IPS DF 6.9 (cell line): Measurements from ENCODE around the gene IFITM10.

Experiments used
- DNase-seq: peaks from one replicate; pipeline ENCODE4 v3.0.0-alpha.2; 2013; ENCODE audit warnings: low read depth, low spot score
- H3K27ac ChIP-seq: one replicate; pipeline ENCODE4 v1.5.1; 2013; ENCODE audit warnings: low read length, control low read depth
- H3K27me3 ChIP-seq: 2 replicates; pipeline ENCODE4 v1.6.1; 2013; ENCODE audit warnings: mild to moderate bottlenecking, low read length; ENCODE audit not compliant: control insufficient read depth, insufficient read depth
- H3K36me3 ChIP-seq: 2 replicates; pipeline ENCODE4 v1.6.1; 2013; ENCODE audit warnings: low read length; ENCODE audit not compliant: control insufficient read depth, insufficient read depth
- H3K4me1 ChIP-seq: 2 replicates; pipeline ENCODE4 v1.6.1; 2013; ENCODE audit warnings: low read length; ENCODE audit not compliant: control insufficient read depth, insufficient read depth
- H3K4me3 ChIP-seq: 2 replicates; pipeline ENCODE4 v1.5.1; 2013; ENCODE audit warnings: mild to moderate bottlenecking, low read length
- H3K9me3 ChIP-seq: 2 replicates; pipeline ENCODE4 v1.6.1; 2013; ENCODE audit warnings: low read length, inconsistent platforms; ENCODE audit not compliant: control insufficient read depth, insufficient read depth
- WGBS: extraction: QIAGEN DNeasy Blood & Tissue Kit; methylation state at CpG from one replicate; pipeline ENCODE4 v1.1.7; 2013; ENCODE audit warnings: mixed read lengths, missing lambda C conversion rate; ENCODE audit not compliant: insufficient read length, insufficient coverage; 5-methylcytosine and 5-hydroxymethylcytosine counted together

The IFITM10 gene

GRCh38 chr11:1761857-1762536 lies 11.6 kb upstream of the IFITM10 start:
- Histone ChIP-seq H3K9me3 (no peaks in the 10 kb centered on the region), H3K27me3 (no peaks in the 10 kb centered on the region), H3K4me3 (no peak overlapping the region), H3K4me1 (peaks cover 3% of the 10 kb centered on the region), H3K36me3 (peaks cover 21% of the 10 kb centered on the region), H3K27ac (no peak overlapping the region)
- DNase-seq: no peak
- no CpG with 5 or more reads among the region's 12 CpGs for WGBS

- H3K27me3 ChIP-seq: no peaks in the 10 kb centered on the region
- no peaks in the 10 kb centered on the region for H3K9me3 ChIP-seq
- peaks cover 25% of the 10 kb centered on the region for H3K36me3 ChIP-seq
- no CpG with 5 or more reads among the region's 28 CpGs for WGBS
- H3K4me1 ChIP-seq: peaks cover 3% of the 10 kb centered on the region
- no peak for DNase-seq
- H3K27ac ChIP-seq: no peak overlapping the region
- H3K4me3 ChIP-seq: no peak overlapping the region
Observed at GRCh38 chr11:1761110-1761856, 10.9 kb upstream of the IFITM10 start.

GRCh38 chr11:1760351-1761109 lies 10.1 kb upstream of the IFITM10 start:
- no CpG with 5 or more reads among the region's 23 CpGs for WGBS
- H3K27ac ChIP-seq: no peak overlapping the region

GRCh38 chr11:1759851-1760220 lies 9.4 kb upstream of the IFITM10 start:
- no peaks in the 10 kb centered on the region for H3K9me3 ChIP-seq
- no peak overlapping the region for H3K4me3 ChIP-seq
- DNase-seq: no peak
- H3K27ac ChIP-seq: no peak overlapping the region
- no peaks in the 10 kb centered on the region for H3K27me3 ChIP-seq
- WGBS: no CpG with 5 or more reads among the region's 5 CpGs
- H3K36me3 ChIP-seq: peaks cover 30% of the 10 kb centered on the region
- H3K4me1 ChIP-seq: peaks cover 3% of the 10 kb centered on the region

More at GRCh38 chr11:1760351-1761109, 10.1 kb upstream of the IFITM10 start:
- H3K27me3 ChIP-seq: no peaks in the 10 kb centered on the region
- H3K4me1 ChIP-seq: peaks cover 3% of the 10 kb centered on the region
- H3K4me3 ChIP-seq: no peak overlapping the region
- no peaks in the 10 kb centered on the region for H3K9me3 ChIP-seq
- no peak for DNase-seq
- peaks cover 30% of the 10 kb centered on the region for H3K36me3 ChIP-seq

GRCh38 chr11:1759151-1759850 lies 8.9 kb upstream of the IFITM10 start:
- DNase-seq: no peak
- Histone ChIP-seq H3K27me3 (no peaks in the 10 kb centered on the region), H3K4me3 (no peak overlapping the region), H3K27ac (no peak overlapping the region), H3K36me3 (peaks cover 30% of the 10 kb centered on the region), H3K9me3 (no peaks in the 10 kb centered on the region), H3K4me1 (peaks cover 3% of the 10 kb centered on the region)
- WGBS: no CpG with 5 or more reads among the region's 23 CpGs

GRCh38 chr11:1758611-1759150 lies 8.3 kb upstream of the IFITM10 start:
- Histone ChIP-seq H3K9me3 (no peaks in the 10 kb centered on the region), H3K27ac (no peak overlapping the region), H3K4me1 (peaks cover 3% of the 10 kb centered on the region), H3K27me3 (no peaks in the 10 kb centered on the region), H3K36me3 (peaks cover 30% of the 10 kb centered on the region), H3K4me3 (no peak overlapping the region)
- WGBS: no CpG with 5 or more reads among the region's 21 CpGs
- DNase-seq: no peak

- Histone ChIP-seq H3K4me3 (no peak overlapping the region), H3K4me1 (peaks cover 3% of the 10 kb centered on the region), H3K27me3 (no peaks in the 10 kb centered on the region), H3K9me3 (no peaks in the 10 kb centered on the region), H3K27ac (no peak overlapping the region), H3K36me3 (peaks cover 33% of the 10 kb centered on the region)
- DNase-seq: no peak
- no CpG with 5 or more reads among the region's 17 CpGs for WGBS
Observed at GRCh38 chr11:1757861-1758610, 7.6 kb upstream of the IFITM10 start.

GRCh38 chr11:1756791-1757771 lies 6.7 kb upstream of the IFITM10 start:
- no peak for DNase-seq
- Histone ChIP-seq H3K36me3 (peaks cover 33% of the 10 kb centered on the region), H3K27me3 (no peaks in the 10 kb centered on the region), H3K9me3 (no peaks in the 10 kb centered on the region), H3K27ac (no peak overlapping the region), H3K4me1 (no peaks in the 10 kb centered on the region; the same call in 1 of the 2 replicates), H3K4me3 (no peak overlapping the region)
- WGBS: no CpG with 5 or more reads among the region's 41 CpGs
